ENCODE measurements around the gene FOXQ1.

DNA sequence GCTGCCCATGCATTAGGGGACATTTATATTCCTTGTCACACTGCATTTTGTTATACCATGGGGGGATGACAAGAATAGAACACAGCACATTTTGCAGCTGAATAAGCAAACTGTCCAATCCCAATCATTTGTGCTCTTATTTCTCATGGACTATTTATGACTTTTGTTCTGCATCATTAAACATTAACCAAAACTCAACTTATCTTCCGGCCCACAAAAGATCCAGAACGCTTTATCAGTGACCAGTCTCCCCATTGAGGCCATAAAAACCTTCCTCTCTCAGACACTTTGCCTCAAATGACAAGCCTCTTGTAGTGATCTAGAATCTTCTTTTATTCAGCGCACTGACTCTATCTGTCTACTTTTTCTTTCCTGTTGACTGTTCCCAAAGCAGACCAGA is 28.4 kb upstream of the FOXQ1 start:
- TF ChIP-seq CTCF (IDR thresholded peaks at IDR 0.05) (no peak), POLR2A (IDR thresholded peaks at IDR 0.05) (no peak)
